ENCODE measurements around the gene ELOVL7.
"Not testable (repeated sequence)": the region's sequence is repeated elsewhere in the genome, so short reads cannot be mapped to it uniquely, and the experiment has no call there.

The ELOVL7 gene

GRCh38 chr5:60820593-60821487 is 23.2 kb downstream of the ELOVL7 start:
- Histone ChIP-seq H3K27me3 (ENCODE audit: insufficient read depth, low read length) (0 out of 2 replicates have a peak, but pooled peaks cover 4% of the 10 kb centered on the region), H3K79me2 (ENCODE audit: insufficient read depth, low read length) (no peaks in the 10 kb centered on the region), H4K20me1 (ENCODE audit: insufficient read depth, low read length) (no peaks in the 10 kb centered on the region), H3K4me3 (ENCODE audit: low read depth, low read length, poor library complexity, severe bottlenecking) (no peak overlapping the region), H2AFZ (ENCODE audit: low read length) (no peak overlapping the region), H3K4me2 (ENCODE audit: low read length) (no peak overlapping the region), H3K9me3 (ENCODE audit: low read length) (no peaks in the 10 kb centered on the region), H3K9me2 (ENCODE audit: low read depth, low read length) (no peaks in the 10 kb centered on the region), H3K36me3 (ENCODE audit: insufficient read depth, low read length) (no peaks in the 10 kb centered on the region), H3K4me1 (ENCODE audit: insufficient read depth, low read length, severe bottlenecking) (no peaks in the 10 kb centered on the region), H3F3A (ENCODE audit: insufficient read depth, low read length) (no peaks in the 10 kb centered on the region), H3K27ac (ENCODE audit: low read depth, low read length, poor library complexity, severe bottlenecking) (no peak overlapping the region), H3K9ac (ENCODE audit: low read length) (no peak overlapping the region)
- no peak for TF ChIP-seq EZH2 (IDR thresholded peaks at IDR 0.05; ENCODE audit: borderline replicate concordance, low read length)
- TF ChIP-seq, protein P1, sequence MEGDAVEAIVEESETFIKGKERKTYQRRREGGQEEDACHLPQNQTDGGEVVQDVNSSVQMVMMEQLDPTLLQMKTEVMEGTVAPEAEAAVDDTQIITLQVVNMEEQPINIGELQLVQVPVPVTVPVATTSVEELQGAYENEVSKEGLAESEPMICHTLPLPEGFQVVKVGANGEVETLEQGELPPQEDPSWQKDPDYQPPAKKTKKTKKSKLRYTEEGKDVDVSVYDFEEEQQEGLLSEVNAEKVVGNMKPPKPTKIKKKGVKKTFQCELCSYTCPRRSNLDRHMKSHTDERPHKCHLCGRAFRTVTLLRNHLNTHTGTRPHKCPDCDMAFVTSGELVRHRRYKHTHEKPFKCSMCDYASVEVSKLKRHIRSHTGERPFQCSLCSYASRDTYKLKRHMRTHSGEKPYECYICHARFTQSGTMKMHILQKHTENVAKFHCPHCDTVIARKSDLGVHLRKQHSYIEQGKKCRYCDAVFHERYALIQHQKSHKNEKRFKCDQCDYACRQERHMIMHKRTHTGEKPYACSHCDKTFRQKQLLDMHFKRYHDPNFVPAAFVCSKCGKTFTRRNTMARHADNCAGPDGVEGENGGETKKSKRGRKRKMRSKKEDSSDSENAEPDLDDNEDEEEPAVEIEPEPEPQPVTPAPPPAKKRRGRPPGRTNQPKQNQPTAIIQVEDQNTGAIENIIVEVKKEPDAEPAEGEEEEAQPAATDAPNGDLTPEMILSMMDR (IDR thresholded peaks at IDR 0.05; ENCODE audit: low read length): no peak

- not testable (repeated sequence) for H4K20me1 ChIP-seq (ENCODE audit: insufficient read depth, low read length); H3K4me2 ChIP-seq (ENCODE audit: low read length); H3F3A ChIP-seq (ENCODE audit: insufficient read depth, low read length); H3K79me2 ChIP-seq (ENCODE audit: insufficient read depth, low read length); H3K27me3 ChIP-seq (ENCODE audit: insufficient read depth, low read length); H3K36me3 ChIP-seq (ENCODE audit: insufficient read depth, low read length); H3K27ac ChIP-seq (ENCODE audit: low read depth, low read length, poor library complexity, severe bottlenecking); H3K4me3 ChIP-seq (ENCODE audit: low read depth, low read length, poor library complexity, severe bottlenecking); H3K9me2 ChIP-seq (ENCODE audit: low read depth, low read length); H3K4me1 ChIP-seq (ENCODE audit: insufficient read depth, low read length, severe bottlenecking); H2AFZ ChIP-seq (ENCODE audit: low read length); H3K9ac ChIP-seq (ENCODE audit: low read length); H3K9me3 ChIP-seq (ENCODE audit: low read length)
These were observed 27.9 kb downstream of the ELOVL7 start for GRCh38 chr5:60816138-60816537.

- TF ChIP-seq EZH2 (IDR thresholded peaks at IDR 0.05; ENCODE audit: borderline replicate concordance, low read length): no peak
- TF ChIP-seq, protein P1 (IDR thresholded peaks at IDR 0.05; ENCODE audit: low read length): no peak
- no peaks in the 10 kb centered on the region for H3K79me2 ChIP-seq (ENCODE audit: insufficient read depth, low read length)
- H3K36me3 ChIP-seq (ENCODE audit: insufficient read depth, low read length): no peaks in the 10 kb centered on the region
- H3K27me3 ChIP-seq (ENCODE audit: insufficient read depth, low read length): no peaks in the 10 kb centered on the region
- no peak overlapping the region for H3K9ac ChIP-seq (ENCODE audit: low read length)
- no peaks in the 10 kb centered on the region for H4K20me1 ChIP-seq (ENCODE audit: insufficient read depth, low read length)
- H3K27ac ChIP-seq (ENCODE audit: low read depth, low read length, poor library complexity, severe bottlenecking): no peak overlapping the region
- H3K4me3 ChIP-seq (ENCODE audit: low read depth, low read length, poor library complexity, severe bottlenecking): no peak overlapping the region
- H3F3A ChIP-seq (ENCODE audit: insufficient read depth, low read length): no peaks in the 10 kb centered on the region
- H3K4me1 ChIP-seq (ENCODE audit: insufficient read depth, low read length, severe bottlenecking): no peaks in the 10 kb centered on the region
- no peak overlapping the region for H2AFZ ChIP-seq (ENCODE audit: low read length)
- no peaks in the 10 kb centered on the region for H3K9me3 ChIP-seq (ENCODE audit: low read length)
- no peak overlapping the region for H3K4me2 ChIP-seq (ENCODE audit: low read length)
- no peaks in the 10 kb centered on the region for H3K9me2 ChIP-seq (ENCODE audit: low read depth, low read length)
These were observed 29.6 kb downstream of the ELOVL7 start for GRCh38 chr5:60814498-60814897.

- H3K4me2 ChIP-seq (ENCODE audit: low read length): no peak overlapping the region
- TF ChIP-seq, protein P1 (IDR thresholded peaks at IDR 0.05; ENCODE audit: low read length): no peak
- no peak for TF ChIP-seq EZH2 (IDR thresholded peaks at IDR 0.05; ENCODE audit: borderline replicate concordance, low read length)
- no peaks in the 10 kb centered on the region for H3K9me2 ChIP-seq (ENCODE audit: low read depth, low read length)
- no peaks in the 10 kb centered on the region for H3K27me3 ChIP-seq (ENCODE audit: insufficient read depth, low read length)
- no peak overlapping the region for H3K27ac ChIP-seq (ENCODE audit: low read depth, low read length, poor library complexity, severe bottlenecking)
- no peaks in the 10 kb centered on the region for H3K4me1 ChIP-seq (ENCODE audit: insufficient read depth, low read length, severe bottlenecking)
- no peak overlapping the region for H3K4me3 ChIP-seq (ENCODE audit: low read depth, low read length, poor library complexity, severe bottlenecking)
- no peaks in the 10 kb centered on the region for H4K20me1 ChIP-seq (ENCODE audit: insufficient read depth, low read length)
- H3K36me3 ChIP-seq (ENCODE audit: insufficient read depth, low read length): no peaks in the 10 kb centered on the region
- no peaks in the 10 kb centered on the region for H3K9me3 ChIP-seq (ENCODE audit: low read length)
- H2AFZ ChIP-seq (ENCODE audit: low read length): no peak overlapping the region
- H3F3A ChIP-seq (ENCODE audit: insufficient read depth, low read length): no peaks in the 10 kb centered on the region
- H3K79me2 ChIP-seq (ENCODE audit: insufficient read depth, low read length): no peaks in the 10 kb centered on the region
- H3K9ac ChIP-seq (ENCODE audit: low read length): no peak overlapping the region
These were observed 31.6 kb downstream of the ELOVL7 start for GRCh38 chr5:60812426-60812825.

Measured in OCI-LY1 (cell line).